GM12878 (cell line): ENCODE data around the gene CADPS. TPM values are rescaled to one million over a fixed set of nuclear protein-coding genes. Genes with fewer than 3 reads are reported as not detected.

Experiments used
- ATAC-seq: fragments of 200-7000 bp; cut with Tn5 transposase; 3 replicates; pipeline ENCODE4 v1.9.1; 2020; ENCODE audit warnings: mild to moderate bottlenecking, moderate library complexity
- BruUV-seq: library from RNA; stranded (reverse); fragments of 400-500 nt; replicated peaks from 2 replicates; lab custom pipeline; 2021; lab: Mats Ljungman, UMichigan
- CTCF ChIA-PET: fragments of 300-600 bp; sonication (Branson Sonifier 250); formaldehyde crosslinking; extraction: SDS; loops from one replicate; lab custom pipeline; 2021; ENCODE audit warnings: inconsistent platforms; lab: Yijun Ruan, JAX
- POLR2A ChIA-PET: fragments of 350-600 bp; formaldehyde crosslinking; extraction: SDS; loops from one replicate; lab custom pipeline; 2021; ENCODE audit warnings: inconsistent platforms; lab: Charles Lee
- RAD21 ChIA-PET: fragments of 300-600 bp; sonication (Branson Sonifier 250); formaldehyde crosslinking; loops from one replicate; lab custom pipeline; 2023; ENCODE audit warnings: antibody characterized with exemption; ENCODE audit not compliant: unreplicated experiment; lab: Charles Lee
- SMC1A ChIA-PET: fragments of 300-600 bp; sonication (Branson Sonifier 250); formaldehyde crosslinking; loops from one replicate; lab custom pipeline; 2023; ENCODE audit not compliant: unreplicated experiment, uncharacterized antibody; lab: Charles Lee
- DNase-seq: peaks from one replicate; pipeline ENCODE4 v3.0.0-alpha.2; 2011; ENCODE audit warnings: low read depth, low spot score
- FAIRE-seq: peaks from 3 replicates; lab custom pipeline; 2011; peaks lifted over from hg19 to GRCh38; lab: Jason Lieb, UNC
- H2AFZ ChIP-seq: 2 replicates; pipeline ENCODE4 v1.6.0; 2011; ENCODE audit warnings: low read depth, low read length, control low read depth; ENCODE audit not compliant: control insufficient read depth
- H3K27ac ChIP-seq: 2 replicates; pipeline ENCODE4 v1.5.1; 2011; ENCODE audit warnings: control low read depth; ENCODE audit not compliant: control insufficient read depth, insufficient read depth
- H3K27me3 ChIP-seq, 2 experiments: replicated peaks in 1 of 2; 2 replicates each; pipeline versions ENCODE4 v1.6.0 to v1.6.1; 2011; ENCODE audit warnings: low read length in 1 of 2; ENCODE audit not compliant: control insufficient read depth in 2 of 2, insufficient read depth in 2 of 2
- H3K36me3 ChIP-seq, 2 experiments: 2 replicates each; pipeline ENCODE4 v1.5.1; 2011; ENCODE audit warnings: low read length in 1 of 2; ENCODE audit not compliant: control insufficient read depth in 2 of 2, insufficient read depth in 2 of 2
- H3K4me1 ChIP-seq: 2 replicates; pipeline ENCODE4 v1.6.1; 2011; ENCODE audit warnings: mild to moderate bottlenecking, low read length, moderate library complexity, mixed read lengths; ENCODE audit not compliant: control insufficient read depth, insufficient read depth
- H3K4me2 ChIP-seq: 2 replicates; pipeline ENCODE4 v1.6.0; 2011; ENCODE audit warnings: control low read depth; ENCODE audit not compliant: control insufficient read depth, insufficient read depth
- H3K4me3 ChIP-seq: fragments of 200-600 bp; sonication (generic); 2 replicates; pipeline ENCODE4 v1.5.1; 2016
- H3K79me2 ChIP-seq: 2 replicates; pipeline ENCODE4 v1.6.0; 2011; ENCODE audit warnings: low read length; ENCODE audit not compliant: control insufficient read depth, insufficient read depth
- H3K9ac ChIP-seq: 2 replicates; pipeline ENCODE4 v1.8.0; 2011; ENCODE audit warnings: low read length, control low read depth, mixed read lengths; ENCODE audit not compliant: control insufficient read depth, insufficient read depth
- H3K9me3 ChIP-seq: replicated peaks from 3 replicates; pipeline ENCODE4 v1.5.1; 2011; ENCODE audit warnings: mild to moderate bottlenecking, low read length; ENCODE audit not compliant: control insufficient read depth, insufficient read depth
- H4K20me1 ChIP-seq: 2 replicates; pipeline ENCODE4 v1.6.0; 2011; ENCODE audit not compliant: control insufficient read depth, insufficient read depth
- BCLAF1 ChIP-seq: fragments of 450-650 bp; IDR thresholded peaks from 2 replicates; pipeline ENCODE4 v1.6.1; 2017; ENCODE audit warnings: antibody characterized with exemption, mild to moderate bottlenecking, moderate library complexity
- CEBPB ChIP-seq, 2 experiments: fragments of 150-350 bp in 1 of 2; IDR thresholded peaks; 2 replicates each; pipeline ENCODE4 v1.6.1; 2012 to 2014; ENCODE audit warnings: low read depth in 2 of 2, low read length in 2 of 2, borderline replicate concordance in 1 of 2, inconsistent platforms in 1 of 2
- ELK1 ChIP-seq: IDR thresholded peaks from 2 replicates; pipeline ENCODE4 v1.6.1; 2012; ENCODE audit warnings: low read depth, low read length, improper control_type of control experiment
- HDGF ChIP-seq: fragments of 450-650 bp; IDR thresholded peaks from 2 replicates; pipeline ENCODE4 v1.6.1; 2016; ENCODE audit warnings: antibody characterized with exemption
- IKZF2 ChIP-seq, 2 experiments: fragments of 450-650 bp; IDR thresholded peaks; 2 replicates each; pipeline ENCODE4 v1.6.1; 2017; ENCODE audit warnings: mild to moderate bottlenecking in 2 of 2, moderate library complexity in 2 of 2
- IRF4 ChIP-seq: IDR thresholded peaks from 2 replicates; pipeline ENCODE4 v1.6.1; 2011; ENCODE audit warnings: low read depth, low read length
- NBN ChIP-seq: fragments of 450-650 bp; IDR thresholded peaks from 2 replicates; pipeline ENCODE4 v1.6.1; 2016
- NR2C1 ChIP-seq: fragments of 450-650 bp; IDR thresholded peaks from 2 replicates; pipeline ENCODE4 v1.6.1; 2017; ENCODE audit warnings: antibody characterized with exemption, mild to moderate bottlenecking, moderate library complexity
- RELA ChIP-seq: fragments of 450-650 bp; IDR thresholded peaks from 2 replicates; pipeline ENCODE4 v1.8.0; 2014; ENCODE audit warnings: borderline replicate concordance; ENCODE audit not compliant: partially characterized antibody
- SPI1 ChIP-seq: IDR thresholded peaks from 2 replicates; pipeline ENCODE4 v1.6.1; 2011; ENCODE audit warnings: low read depth, mild to moderate bottlenecking, low read length, moderate library complexity, borderline replicate concordance; ENCODE audit not compliant: insufficient read depth
- SRF ChIP-seq, 2 experiments: IDR thresholded peaks; 2 replicates each; pipeline ENCODE4 v1.6.1; 2011; ENCODE audit warnings: low read depth in 2 of 2, low read length in 2 of 2, mild to moderate bottlenecking in 1 of 2, moderate library complexity in 1 of 2
- SUPT20H ChIP-seq: IDR thresholded peaks from 2 replicates; pipeline ENCODE4 v1.6.1; 2011; ENCODE audit warnings: low read depth, mild to moderate bottlenecking, low read length, moderate library complexity, borderline replicate concordance; ENCODE audit not compliant: control insufficient read depth
- USF2 ChIP-seq: IDR thresholded peaks from 2 replicates; pipeline ENCODE4 v1.6.1; 2011; ENCODE audit warnings: low read depth, low read length, improper control_type of control experiment, borderline replicate concordance
- WRNIP1 ChIP-seq: IDR thresholded peaks from 2 replicates; pipeline ENCODE4 v1.6.1; 2011; ENCODE audit warnings: low read depth, low read length, improper control_type of control experiment, borderline replicate concordance
- YY1 ChIP-seq: IDR thresholded peaks from 2 replicates; pipeline ENCODE4 v1.6.1; 2011; ENCODE audit warnings: low read depth, mild to moderate bottlenecking, low read length
- ZNF24 ChIP-seq: fragments of 450-650 bp; IDR thresholded peaks from 2 replicates; pipeline ENCODE4 v1.6.1; 2017; ENCODE audit warnings: antibody characterized with exemption, mild to moderate bottlenecking
- WGBS: methylation state at CpG from one replicate; pipeline ENCODE4 v1.1.6; 2016; ENCODE audit warnings: low lambda C conversion rate; ENCODE audit not compliant: insufficient replicate concordance, insufficient coverage; ENCODE audit errors: missing lambda C conversion rate; 5-methylcytosine and 5-hydroxymethylcytosine counted together
- in situ Hi-C: fragments of 300-500 bp; cut with MboI; formaldehyde crosslinking; loops from 9 replicates; pipeline ENCODE4 v1.14.3; 2018; ENCODE audit warnings: mixed read lengths
- intact Hi-C: fragments of 100-400 bp; cut with micrococcal nuclease; formaldehyde crosslinking; loops from one replicate; pipeline ENCODE4 v1.14.2; 2022; ENCODE audit not compliant: unreplicated experiment
- polyA plus RNA-seq, 11 experiments: library from polyadenylated mRNA; depleted of rRNA in 4 of 11; unstranded in 6 of 11; stranded (reverse) in 5 of 11; fragments of >200 nt; fragmentation: Nextera tagmentation in 4 of 11; fragmentation: Illumina TruSeq in 1 of 11; extraction: Ambion mirVana in 4 of 11; extraction: Trizol in 1 of 11; gene quantifications; 1 replicate in 1 of 11; 2 replicates in 10 of 11; pipeline versions ENCODE4 v1.2.1 to v1.2.3, GENCODE V29; 2011 to 2016; ENCODE audit warnings: inconsistent platforms in 2 of 11, missing spikeins in 2 of 11, low read depth in 1 of 11
- total RNA-seq, 4 experiments: library from RNA; depleted of rRNA in 3 of 4; stranded (reverse); fragments of >200 nt in 3 of 4; fragmentation: Illumina TruSeq in 1 of 4; extraction: Trizol in 1 of 4; gene quantifications; 2 replicates each; pipeline versions ENCODE4 v1.2.1 to v1.2.3, GENCODE V29; 2013 to 2021
- TF ChIP-seq, protein P1 (sequence below): fragments of 450-650 bp; conservative IDR thresholded peaks from 2 replicates; pipeline ENCODE4 v1.6.1; 2017; ENCODE audit warnings: mild to moderate bottlenecking, moderate library complexity

The CADPS gene
- total and polyA plus RNA-seq, 10 of the 15 experiments (the other 5 are each of a cell fraction or from before 2014, with no cell fraction given), result 0.20 TPM; not detected in 9

- no peak overlapping the region for H3K4me2 ChIP-seq
- WGBS, result 24% methylated on average over 3 of the region's 3 CpGs
- no peak overlapping the region for H3K27ac ChIP-seq
- ATAC-seq (no peak), DNase-seq (no peak), FAIRE-seq (no peak)
- H2AFZ ChIP-seq, result no peak overlapping the region
- H3K4me3 ChIP-seq, result no peak overlapping the region
- no peak overlapping the region for H3K9ac ChIP-seq
- in situ Hi-C loops (no loop called here), intact Hi-C loops (no loop called here)
- H3K27me3 ChIP-seq, result no peaks in the 10 kb centered on the region; a peak in 1 of 4 replicates
- H3K4me1 ChIP-seq, result no peaks in the 10 kb centered on the region
- no peaks in the 10 kb centered on the region for H3K79me2 ChIP-seq
- BruUV-seq, result no TSS peak
- ChIA-PET SMC1A (no interaction called here), CTCF (no interaction called here), RAD21 (no interaction called here), POLR2A (no interaction called here)
- H3K36me3 ChIP-seq, result no peaks in the 10 kb centered on the region
- no peaks in the 10 kb centered on the region for H3K9me3 ChIP-seq
- no peak for TF ChIP-seq WRNIP1
- TF ChIP-seq NBN, result no peak
- TF ChIP-seq ELK1, result no peak
- TF ChIP-seq, protein P1, sequence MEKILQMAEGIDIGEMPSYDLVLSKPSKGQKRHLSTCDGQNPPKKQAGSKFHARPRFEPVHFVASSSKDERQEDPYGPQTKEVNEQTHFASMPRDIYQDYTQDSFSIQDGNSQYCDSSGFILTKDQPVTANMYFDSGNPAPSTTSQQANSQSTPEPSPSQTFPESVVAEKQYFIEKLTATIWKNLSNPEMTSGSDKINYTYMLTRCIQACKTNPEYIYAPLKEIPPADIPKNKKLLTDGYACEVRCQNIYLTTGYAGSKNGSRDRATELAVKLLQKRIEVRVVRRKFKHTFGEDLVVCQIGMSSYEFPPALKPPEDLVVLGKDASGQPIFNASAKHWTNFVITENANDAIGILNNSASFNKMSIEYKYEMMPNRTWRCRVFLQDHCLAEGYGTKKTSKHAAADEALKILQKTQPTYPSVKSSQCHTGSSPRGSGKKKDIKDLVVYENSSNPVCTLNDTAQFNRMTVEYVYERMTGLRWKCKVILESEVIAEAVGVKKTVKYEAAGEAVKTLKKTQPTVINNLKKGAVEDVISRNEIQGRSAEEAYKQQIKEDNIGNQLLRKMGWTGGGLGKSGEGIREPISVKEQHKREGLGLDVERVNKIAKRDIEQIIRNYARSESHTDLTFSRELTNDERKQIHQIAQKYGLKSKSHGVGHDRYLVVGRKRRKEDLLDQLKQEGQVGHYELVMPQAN, result no peak
- no peak for TF ChIP-seq HDGF
- no peak for TF ChIP-seq YY1
- TF ChIP-seq BCLAF1, result no peak
- TF ChIP-seq USF2, result no peak
- no peak for TF ChIP-seq ZNF24
- TF ChIP-seq RELA, result no peak
- TF ChIP-seq SRF (IDR thresholded peaks at IDR 0.05; ENCODE audit: low read depth in 2 of 2, low read length in 2 of 2), result no peak
- no peak for TF ChIP-seq SUPT20H
- no peak for TF ChIP-seq IKZF2 (IDR thresholded peaks at IDR 0.05)
- no peak for TF ChIP-seq CEBPB (IDR thresholded peaks at IDR 0.05; ENCODE audit: borderline replicate concordance in 1 of 2, low read depth in 2 of 2, low read length in 2 of 2)
- no peak for TF ChIP-seq NR2C1
- no peak for TF ChIP-seq IRF4
- no peak for TF ChIP-seq SPI1
- H4K20me1 ChIP-seq, result no peaks in the 10 kb centered on the region
Observed at GRCh38 chr3:62525281-62525680, 349.9 kb downstream of the CADPS start.
